Neural crest cell (in vitro differentiated cells): ENCODE measurements around the gene FAM168A. TPM values are rescaled to one million over a fixed set of nuclear protein-coding genes. Genes with fewer than 3 reads are reported as not detected.

Experiments
- DNase-seq: peaks from one replicate; pipeline ENCODE4 v3.0.0; 2021; ENCODE audit warnings: low read depth, mixed read lengths, low spot score
- H3K27ac Mint-ChIP-seq: one replicate; pipeline ENCODE4 v1.8.0; 2021; ENCODE audit warnings: mild to moderate bottlenecking, mixed read lengths; ENCODE audit not compliant: unreplicated experiment
- H3K27me3 Mint-ChIP-seq: 2 replicates; pipeline ENCODE4 v1.8.0; 2021; ENCODE audit warnings: low read depth, mild to moderate bottlenecking, mixed read lengths
- H3K36me3 Mint-ChIP-seq: 2 replicates; pipeline ENCODE4 v1.8.0; 2021; ENCODE audit warnings: low read depth, mild to moderate bottlenecking, mixed read lengths
- H3K4me1 Mint-ChIP-seq: 2 replicates; pipeline ENCODE4 v1.8.0; 2021; ENCODE audit warnings: mixed read lengths
- H3K4me3 Mint-ChIP-seq: one replicate; pipeline ENCODE4 v1.8.0; 2021; ENCODE audit warnings: mild to moderate bottlenecking, mixed read lengths
- H3K9me3 Mint-ChIP-seq: 2 replicates; pipeline ENCODE4 v1.8.0; 2021; ENCODE audit warnings: mixed read lengths
- total RNA-seq: library from RNA; stranded (reverse); gene quantifications from 2 replicates; pipeline ENCODE4 v1.2.1, GENCODE V29; 2021
- TF ChIP-seq, protein P1 (sequence below): fragments of 200-600 bp; sonication (generic); conservative IDR thresholded peaks from 2 replicates; pipeline ENCODE4 v1.5.0; 2021; ENCODE audit warnings: antibody characterized with exemption, mild to moderate bottlenecking

The FAM168A gene
- total RNA-seq, 1 donor from 2014 or later = 46.6 TPM

DNA sequence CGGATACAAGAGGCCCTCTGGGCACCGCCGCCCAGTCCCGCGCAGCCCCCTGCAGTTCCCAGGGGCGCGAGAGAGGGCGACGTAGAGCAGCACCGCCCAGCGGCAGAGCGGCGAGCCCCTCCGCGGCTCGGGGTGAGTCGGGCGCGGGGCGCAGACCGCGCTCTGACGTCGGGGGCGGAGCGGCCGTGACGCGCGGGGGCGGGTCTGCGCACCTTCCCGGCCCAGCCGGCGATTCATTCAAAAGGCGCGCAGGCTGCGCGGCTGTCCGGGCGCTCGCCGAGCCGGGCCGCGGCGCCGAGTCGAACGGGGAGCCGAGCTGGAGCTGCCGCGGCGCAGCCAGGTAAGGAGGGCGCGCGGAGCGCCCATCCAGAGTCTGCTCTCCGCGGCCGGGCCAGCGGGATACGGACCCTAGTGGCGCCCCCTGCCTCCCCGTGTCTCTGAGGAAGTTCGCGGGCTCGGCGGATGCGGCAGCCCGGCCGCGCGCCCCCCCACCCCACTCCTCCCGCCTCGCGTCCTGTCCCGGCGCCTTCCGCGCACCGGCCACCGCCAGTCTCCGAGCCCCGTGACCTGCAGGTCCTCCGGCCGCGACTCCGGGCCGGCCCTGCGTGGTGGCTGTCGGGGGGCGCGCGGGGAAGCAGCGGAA is 221.6 kb downstream of the FAM168A start, which contains the start of gene RELT:
TSS of gene RELT (plus strand) at position 240 of the 643 bp plus-strand sequence. CDS start 12,738 bp downstream, outside the sequence.
- Mint-ChIP-seq H3K9me3 (no peaks in the 10 kb centered on the region), H3K4me3 (peak within 1 kb of the TSS; percentile 93)
- DNase-seq = peak; percentile 97

DNA sequence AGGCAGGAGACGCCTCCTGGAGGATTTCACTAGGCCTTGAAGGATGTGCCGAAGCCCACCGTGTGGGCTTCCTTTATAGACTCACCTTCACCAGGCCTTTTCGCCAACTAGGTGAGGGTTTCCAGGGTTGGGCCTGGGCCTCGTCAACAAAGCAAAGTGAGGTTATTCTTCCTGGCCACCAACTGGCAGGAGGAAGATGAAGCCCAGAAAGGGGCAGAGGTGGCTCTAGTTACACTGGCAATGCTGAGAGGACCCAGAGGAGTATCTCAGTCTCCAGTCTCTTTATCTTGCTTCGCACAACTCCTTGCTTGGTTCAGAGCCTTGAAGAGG is 222.1 kb downstream of the FAM168A start:
- H3K4me3 Mint-ChIP-seq = peak overlapping the region; percentile 90
- H3K27ac Mint-ChIP-seq = no peak overlapping the region
- no peaks in the 10 kb centered on the region for H3K27me3 Mint-ChIP-seq
- H3K4me1 Mint-ChIP-seq = peaks cover 28% of the 10 kb centered on the region
- no peak for DNase-seq
- H3K36me3 Mint-ChIP-seq = no peaks in the 10 kb centered on the region
- TF ChIP-seq, protein P1, sequence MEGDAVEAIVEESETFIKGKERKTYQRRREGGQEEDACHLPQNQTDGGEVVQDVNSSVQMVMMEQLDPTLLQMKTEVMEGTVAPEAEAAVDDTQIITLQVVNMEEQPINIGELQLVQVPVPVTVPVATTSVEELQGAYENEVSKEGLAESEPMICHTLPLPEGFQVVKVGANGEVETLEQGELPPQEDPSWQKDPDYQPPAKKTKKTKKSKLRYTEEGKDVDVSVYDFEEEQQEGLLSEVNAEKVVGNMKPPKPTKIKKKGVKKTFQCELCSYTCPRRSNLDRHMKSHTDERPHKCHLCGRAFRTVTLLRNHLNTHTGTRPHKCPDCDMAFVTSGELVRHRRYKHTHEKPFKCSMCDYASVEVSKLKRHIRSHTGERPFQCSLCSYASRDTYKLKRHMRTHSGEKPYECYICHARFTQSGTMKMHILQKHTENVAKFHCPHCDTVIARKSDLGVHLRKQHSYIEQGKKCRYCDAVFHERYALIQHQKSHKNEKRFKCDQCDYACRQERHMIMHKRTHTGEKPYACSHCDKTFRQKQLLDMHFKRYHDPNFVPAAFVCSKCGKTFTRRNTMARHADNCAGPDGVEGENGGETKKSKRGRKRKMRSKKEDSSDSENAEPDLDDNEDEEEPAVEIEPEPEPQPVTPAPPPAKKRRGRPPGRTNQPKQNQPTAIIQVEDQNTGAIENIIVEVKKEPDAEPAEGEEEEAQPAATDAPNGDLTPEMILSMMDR = no peak
- H3K9me3 Mint-ChIP-seq = no peaks in the 10 kb centered on the region

More for the DNA sequence above, 221.6 kb downstream of the FAM168A start, which contains the start of gene RELT:
- Mint-ChIP-seq H3K36me3 (no peaks in the 10 kb centered on the region), H3K4me1 (peaks cover 28% of the 10 kb centered on the region), H3K27me3 (no peaks in the 10 kb centered on the region), H3K27ac (peak within 1 kb of the TSS; percentile 95)
- TF ChIP-seq, protein P1 = peak; percentile 85

DNA sequence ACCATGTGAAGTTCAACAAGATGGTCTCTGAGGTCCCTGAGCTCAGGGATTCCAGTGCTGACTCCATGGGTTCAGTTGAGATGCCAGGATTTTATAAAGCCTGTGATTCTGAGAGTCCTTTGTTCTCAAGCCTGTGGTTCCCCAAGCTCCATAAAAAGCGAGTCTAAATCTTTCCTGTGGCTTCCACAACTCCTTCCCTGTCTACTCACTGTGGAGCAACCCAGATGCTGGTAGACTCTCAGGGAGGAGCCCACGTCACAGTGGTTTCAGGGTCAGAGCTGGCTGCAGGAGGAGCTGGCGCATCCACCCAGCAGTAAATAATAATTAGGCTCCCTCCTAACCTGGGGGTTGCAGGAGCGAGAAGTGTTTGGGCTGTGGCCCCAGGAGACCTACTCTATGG is 223.8 kb downstream of the FAM168A start:
- TF ChIP-seq, protein P1 = no peak
- H3K9me3 Mint-ChIP-seq = no peaks in the 10 kb centered on the region
- H3K4me3 Mint-ChIP-seq = peak overlapping the region; percentile 74

DNA sequence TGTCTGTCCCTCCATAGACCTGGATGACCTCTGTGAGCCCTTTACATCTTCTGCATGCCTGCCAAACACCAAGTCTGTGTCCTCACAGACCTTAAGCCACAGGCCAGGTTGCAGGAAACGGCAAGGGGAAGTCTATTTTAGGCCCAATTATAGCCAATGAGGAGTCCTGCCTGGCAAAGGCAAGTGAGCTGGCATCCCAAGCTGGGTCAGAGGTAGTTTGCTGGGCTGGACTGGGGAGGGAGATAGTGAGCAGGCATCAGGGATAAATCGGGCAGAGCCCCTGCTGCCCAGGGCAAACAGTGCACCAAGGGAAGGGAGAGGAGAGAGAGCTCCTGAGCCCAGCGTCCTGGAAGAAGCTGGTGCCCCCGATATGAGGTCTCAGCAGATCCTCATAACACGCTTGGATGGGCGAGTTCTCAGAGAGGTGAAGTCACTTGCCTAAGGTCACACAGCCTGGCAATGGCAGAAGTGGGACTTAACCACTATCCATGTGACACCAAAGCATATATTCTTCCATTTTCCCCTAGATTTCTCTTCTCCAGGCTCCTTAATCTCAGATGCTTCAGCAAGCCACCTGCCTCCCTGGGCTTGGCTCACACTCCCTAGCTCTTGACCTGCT is 225.4 kb downstream of the FAM168A start:
- Mint-ChIP-seq H3K4me3 (peak overlapping the region; percentile 49), H3K27me3 (no peaks in the 10 kb centered on the region), H3K36me3 (no peaks in the 10 kb centered on the region), H3K27ac (no peak overlapping the region), H3K4me1 (peaks cover 17% of the 10 kb centered on the region), H3K9me3 (no peaks in the 10 kb centered on the region)
- TF ChIP-seq, protein P1 = no peak
- DNase-seq = no peak

More for the DNA sequence above, 223.8 kb downstream of the FAM168A start:
- H3K27ac Mint-ChIP-seq = no peak overlapping the region
- DNase-seq = no peak
- peaks cover 28% of the 10 kb centered on the region for H3K4me1 Mint-ChIP-seq
- H3K27me3 Mint-ChIP-seq = no peaks in the 10 kb centered on the region
- H3K36me3 Mint-ChIP-seq = no peaks in the 10 kb centered on the region

DNA sequence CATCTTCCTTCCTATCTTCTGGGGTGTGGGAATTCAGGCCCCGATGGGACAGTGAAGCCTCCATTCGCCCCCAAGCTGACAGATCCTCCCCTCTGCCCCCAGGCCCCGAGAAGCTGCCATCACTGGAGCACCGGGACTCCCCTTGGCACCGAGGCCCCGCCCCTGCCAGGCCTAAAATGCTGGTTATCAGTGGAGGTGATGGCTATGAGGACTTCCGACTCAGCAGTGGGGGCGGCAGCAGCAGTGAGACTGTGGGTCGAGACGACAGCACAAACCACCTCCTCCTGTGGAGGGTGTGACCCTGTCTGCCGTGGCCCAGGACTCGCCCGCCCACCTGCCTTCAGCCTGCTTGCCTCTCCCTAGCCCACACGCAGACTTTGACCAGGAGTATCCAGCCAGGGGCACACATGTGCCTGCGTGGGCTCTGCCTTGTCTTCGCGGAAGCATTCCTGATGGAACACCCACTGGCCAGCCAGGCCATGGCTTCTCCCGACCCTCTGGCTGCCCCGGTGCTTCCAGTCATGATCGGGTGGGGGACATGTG is 230.4 kb downstream of the FAM168A start:
- no peaks in the 10 kb centered on the region for H3K9me3 Mint-ChIP-seq
- H3K27ac Mint-ChIP-seq = no peak overlapping the region
- H3K27me3 Mint-ChIP-seq = no peaks in the 10 kb centered on the region
- DNase-seq = no peak
- no peaks in the 10 kb centered on the region for H3K4me1 Mint-ChIP-seq
- H3K4me3 Mint-ChIP-seq = no peak overlapping the region
- TF ChIP-seq, protein P1 = no peak
- H3K36me3 Mint-ChIP-seq = peaks cover 3% of the 10 kb centered on the region
